GM06990 (cell line): ENCODE results near the gene LPP.

Experiments
- DNase-seq: peaks from one replicate; pipeline ENCODE4 v3.0.0-alpha.2; 2011; ENCODE audit not compliant: insufficient read length; ENCODE audit errors: extremely low read depth
- H3K27me3 ChIP-seq: replicated peaks from 2 replicates; pipeline ENCODE4 v1.6.0; 2011; ENCODE audit warnings: low read length; ENCODE audit not compliant: control insufficient read depth, insufficient read depth
- H3K36me3 ChIP-seq: 2 replicates; pipeline ENCODE4 v1.5.1; 2011; ENCODE audit warnings: low read length; ENCODE audit not compliant: control insufficient read depth, insufficient read depth
- H3K4me3 ChIP-seq: replicated peaks from 2 replicates; pipeline ENCODE4 v1.5.1; 2011; ENCODE audit warnings: low read depth, mild to moderate bottlenecking, control low read depth, low read length
- TF ChIP-seq, protein P1 (sequence below): IDR thresholded peaks from 2 replicates; pipeline ENCODE4 v1.5.1; 2011; ENCODE audit warnings: low read length, control low read depth, mild to moderate bottlenecking, inconsistent platforms; ENCODE audit not compliant: insufficient read depth, poor library complexity, severe bottlenecking

Gene LPP

GRCh38 chr3:188848947-188849346 is 695.0 kb downstream of the LPP start:
- no peak overlapping the region for H3K4me3 ChIP-seq
- H3K36me3 ChIP-seq = no peaks in the 10 kb centered on the region
- TF ChIP-seq, protein P1, sequence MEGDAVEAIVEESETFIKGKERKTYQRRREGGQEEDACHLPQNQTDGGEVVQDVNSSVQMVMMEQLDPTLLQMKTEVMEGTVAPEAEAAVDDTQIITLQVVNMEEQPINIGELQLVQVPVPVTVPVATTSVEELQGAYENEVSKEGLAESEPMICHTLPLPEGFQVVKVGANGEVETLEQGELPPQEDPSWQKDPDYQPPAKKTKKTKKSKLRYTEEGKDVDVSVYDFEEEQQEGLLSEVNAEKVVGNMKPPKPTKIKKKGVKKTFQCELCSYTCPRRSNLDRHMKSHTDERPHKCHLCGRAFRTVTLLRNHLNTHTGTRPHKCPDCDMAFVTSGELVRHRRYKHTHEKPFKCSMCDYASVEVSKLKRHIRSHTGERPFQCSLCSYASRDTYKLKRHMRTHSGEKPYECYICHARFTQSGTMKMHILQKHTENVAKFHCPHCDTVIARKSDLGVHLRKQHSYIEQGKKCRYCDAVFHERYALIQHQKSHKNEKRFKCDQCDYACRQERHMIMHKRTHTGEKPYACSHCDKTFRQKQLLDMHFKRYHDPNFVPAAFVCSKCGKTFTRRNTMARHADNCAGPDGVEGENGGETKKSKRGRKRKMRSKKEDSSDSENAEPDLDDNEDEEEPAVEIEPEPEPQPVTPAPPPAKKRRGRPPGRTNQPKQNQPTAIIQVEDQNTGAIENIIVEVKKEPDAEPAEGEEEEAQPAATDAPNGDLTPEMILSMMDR = no peak
- H3K27me3 ChIP-seq = no peaks in the 10 kb centered on the region
- DNase-seq = no peak

DNA sequence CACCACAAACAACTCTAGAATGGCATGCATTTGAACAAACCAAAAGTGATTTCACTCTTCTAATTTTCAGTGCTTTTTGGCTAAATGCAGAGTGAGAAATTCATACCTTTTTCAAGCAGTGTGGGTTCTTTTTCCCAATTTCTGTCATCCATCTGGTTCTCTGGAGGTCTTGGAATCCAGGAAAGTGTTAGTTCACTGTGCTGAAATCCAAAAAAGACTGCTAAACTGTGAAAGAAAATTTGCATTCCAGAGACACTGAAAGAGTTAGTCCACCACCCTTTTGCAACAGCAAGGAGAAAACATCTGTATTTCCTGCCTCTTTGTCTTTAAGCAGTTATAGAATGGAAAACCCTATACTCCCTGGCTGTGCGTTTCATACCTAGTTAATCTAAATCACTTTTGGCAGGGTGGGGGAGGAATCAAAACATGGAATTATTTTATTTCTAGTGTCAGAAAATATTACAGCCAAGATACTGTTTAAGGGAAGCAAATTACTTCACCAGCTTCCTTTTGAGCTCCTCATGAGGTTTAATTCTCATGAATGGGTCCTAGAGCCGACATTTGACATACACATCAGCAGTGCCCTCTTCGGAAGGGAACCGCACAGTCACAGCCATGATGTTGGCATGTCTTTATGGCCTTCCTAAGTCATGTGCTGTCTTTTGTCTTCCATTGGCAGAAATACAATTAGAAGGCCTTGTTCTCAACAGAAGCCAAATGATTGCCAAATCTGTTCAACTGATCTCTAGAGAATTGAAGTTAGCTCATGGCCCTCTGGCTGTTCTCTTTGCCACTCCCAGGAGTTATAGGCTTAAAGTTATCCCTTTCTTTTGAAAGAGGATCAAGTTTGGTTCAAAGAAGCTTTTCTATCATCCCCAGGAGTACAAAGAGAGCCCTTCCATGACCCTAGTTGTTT is 700.2 kb downstream of the LPP start:
- no peak for DNase-seq
- TF ChIP-seq, protein P1 = no peak

DNA sequence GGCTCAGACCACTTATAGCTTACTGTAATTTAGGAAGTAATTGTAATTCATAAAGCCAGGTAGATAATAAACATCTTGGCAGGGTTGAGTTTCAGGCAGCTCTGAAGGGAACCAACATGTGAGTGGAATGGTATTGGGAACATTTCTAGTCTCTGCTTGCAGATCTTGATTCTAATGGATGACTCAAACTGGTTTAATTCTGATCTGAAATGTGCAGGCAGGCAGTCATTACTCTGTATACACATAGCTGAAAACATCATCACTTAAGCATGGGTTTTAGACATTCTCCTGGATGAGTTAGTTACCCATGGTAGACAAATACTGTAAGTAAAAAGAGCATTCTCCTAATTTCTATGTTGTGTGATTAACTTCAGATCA is 700.8 kb downstream of the LPP start:
- H3K36me3 ChIP-seq = no peaks in the 10 kb centered on the region
- H3K4me3 ChIP-seq = no peak overlapping the region
- TF ChIP-seq, protein P1 = no peak
- H3K27me3 ChIP-seq = no peaks in the 10 kb centered on the region
- no peak for DNase-seq

More for the DNA sequence above, 700.2 kb downstream of the LPP start:
- no peaks in the 10 kb centered on the region for H3K36me3 ChIP-seq
- no peak overlapping the region for H3K4me3 ChIP-seq
- H3K27me3 ChIP-seq = no peaks in the 10 kb centered on the region

GRCh38 chr3:188855675-188856074 is 701.7 kb downstream of the LPP start:
- H3K36me3 ChIP-seq = no peaks in the 10 kb centered on the region
- H3K4me3 ChIP-seq = no peak overlapping the region

GRCh38 chr3:188860147-188860546 is 706.2 kb downstream of the LPP start:
- DNase-seq = no peak
- no peak overlapping the region for H3K4me3 ChIP-seq
- TF ChIP-seq, protein P1 = no peak
- no peaks in the 10 kb centered on the region for H3K27me3 ChIP-seq
- no peaks in the 10 kb centered on the region for H3K36me3 ChIP-seq

More at GRCh38 chr3:188855675-188856074, 701.7 kb downstream of the LPP start:
- TF ChIP-seq, protein P1 = no peak
- H3K27me3 ChIP-seq = no peaks in the 10 kb centered on the region
- no peak for DNase-seq
